ENCODE measurements around the gene MYOZ3. TPM values are rescaled to one million over a fixed set of nuclear protein-coding genes. Genes with fewer than 3 reads are reported as not detected.

The MYOZ3 gene
- total RNA-seq, 1 experiment from 2014 or later: not detected

- DNase-seq (ENCODE audit: low spot score): no peak
These were observed 7.8 kb upstream of the MYOZ3 start for GRCh38 chr5:150653145-150653761.

GRCh38 chr5:150653762-150654556 is 7.1 kb upstream of the MYOZ3 start:
- in situ Hi-C loops (cut with HindIII; ENCODE audit: low sequenced_read_pairs): no loop called here
- DNase-seq (ENCODE audit: low spot score): no peak

More at GRCh38 chr5:150653145-150653761, 7.8 kb upstream of the MYOZ3 start:
- in situ Hi-C loops (cut with HindIII; ENCODE audit: low sequenced_read_pairs): no loop called here

DNA sequence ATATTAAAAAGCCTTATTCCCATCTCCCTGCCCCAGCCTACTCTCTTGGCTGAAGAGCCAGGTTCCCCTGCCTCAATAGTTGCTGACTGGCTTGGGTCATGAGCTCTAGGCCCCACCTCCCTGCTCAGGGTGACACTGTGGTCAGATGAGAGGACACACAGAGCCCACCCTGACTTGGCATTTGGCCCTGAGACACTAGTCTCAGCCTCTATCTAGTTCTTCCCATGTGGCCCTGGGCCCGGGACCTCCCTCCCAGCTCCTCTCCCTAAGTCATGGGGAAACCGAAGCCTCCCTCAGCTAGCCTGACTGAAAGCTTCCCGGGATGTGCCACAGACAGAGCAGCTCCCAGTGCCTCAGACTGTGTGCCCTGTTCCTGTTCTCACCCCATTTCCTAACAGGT is 5.8 kb upstream of the MYOZ3 start:
- DNase-seq (ENCODE audit: low spot score): no peak
- in situ Hi-C loops (cut with HindIII; ENCODE audit: low sequenced_read_pairs): no loop called here

DNA sequence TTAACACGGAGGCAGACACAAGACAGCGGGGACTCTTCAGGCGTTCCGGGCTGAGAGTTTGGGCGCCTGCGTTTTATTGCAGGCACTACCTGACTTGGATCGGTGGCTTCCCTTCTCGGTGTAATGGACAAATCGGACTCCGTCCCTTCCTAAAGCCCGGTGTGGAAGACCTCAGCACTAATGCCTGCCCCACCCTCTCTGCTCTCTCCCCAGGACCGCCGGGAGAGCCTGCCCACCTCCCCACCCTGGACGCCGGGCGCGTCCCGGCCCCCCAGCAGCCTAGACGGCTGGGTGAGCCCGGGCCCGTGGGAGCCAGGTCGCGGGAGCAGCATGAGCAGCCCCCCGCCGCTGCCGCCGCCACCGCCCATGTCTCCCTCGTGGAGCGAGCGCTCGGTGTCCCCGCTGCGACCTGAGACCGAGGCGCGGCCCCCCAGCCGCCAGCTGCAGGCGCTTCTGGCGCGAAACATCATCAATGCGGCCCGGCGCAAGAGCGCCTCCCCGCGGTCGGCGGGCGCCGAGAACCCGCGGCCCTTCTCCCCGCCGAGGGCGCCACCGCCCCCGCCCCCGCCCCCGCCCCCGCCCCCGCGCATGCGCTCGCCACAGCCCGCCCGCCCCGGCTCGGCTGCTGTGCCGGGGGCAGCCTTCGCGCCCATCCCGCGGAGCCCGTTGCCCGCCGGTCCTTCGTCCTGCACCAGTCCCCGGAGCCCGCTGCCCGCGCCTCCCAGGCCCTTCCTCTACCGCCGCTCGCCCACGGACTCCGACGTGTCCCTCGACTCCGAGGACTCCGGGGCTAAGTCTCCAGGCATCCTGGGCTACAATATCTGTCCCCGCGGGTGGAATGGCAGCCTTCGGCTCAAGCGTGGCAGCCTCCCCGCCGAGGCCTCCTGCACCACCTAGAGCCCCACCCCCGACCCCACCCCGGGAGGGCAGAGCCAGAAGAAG is 4.6 kb upstream of the MYOZ3 start:
- in situ Hi-C loops (cut with HindIII; ENCODE audit: low sequenced_read_pairs): no loop called here

GRCh38 chr5:150658121-150658520 is 2.9 kb upstream of the MYOZ3 start:
- no peak for DNase-seq (ENCODE audit: low spot score)
- in situ Hi-C loops (cut with HindIII; ENCODE audit: low sequenced_read_pairs): no loop called here

More for the DNA sequence above, 4.6 kb upstream of the MYOZ3 start:
- peak; percentile 33 for DNase-seq (ENCODE audit: low spot score)

DNA sequence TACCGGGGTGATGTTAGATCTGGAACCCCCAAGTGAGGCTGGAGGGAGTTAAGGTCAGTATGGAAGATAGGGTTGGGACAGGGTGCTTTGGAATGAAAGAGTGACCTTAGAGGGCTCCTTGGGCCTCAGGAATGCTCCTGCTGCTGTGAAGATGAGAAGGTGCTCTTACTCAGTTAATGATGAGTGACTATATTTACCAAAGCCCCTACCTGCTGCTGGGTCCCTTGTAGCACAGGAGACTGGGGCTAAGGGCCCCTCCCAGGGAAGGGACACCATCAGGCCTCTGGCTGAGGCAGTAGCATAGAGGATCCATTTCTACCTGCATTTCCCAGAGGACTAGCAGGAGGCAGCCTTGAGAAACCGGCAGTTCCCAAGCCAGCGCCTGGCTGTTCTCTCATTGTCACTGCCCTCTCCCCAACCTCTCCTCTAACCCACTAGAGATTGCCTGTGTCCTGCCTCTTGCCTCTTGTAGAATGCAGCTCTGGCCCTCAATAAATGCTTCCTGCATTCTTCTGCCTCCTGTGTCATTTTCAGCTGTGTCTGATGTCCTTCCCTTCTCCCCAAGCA is 2.3 kb upstream of the MYOZ3 start:
- in situ Hi-C loops (cut with HindIII; ENCODE audit: low sequenced_read_pairs): no loop called here
- no peak for DNase-seq (ENCODE audit: low spot score)

DNA sequence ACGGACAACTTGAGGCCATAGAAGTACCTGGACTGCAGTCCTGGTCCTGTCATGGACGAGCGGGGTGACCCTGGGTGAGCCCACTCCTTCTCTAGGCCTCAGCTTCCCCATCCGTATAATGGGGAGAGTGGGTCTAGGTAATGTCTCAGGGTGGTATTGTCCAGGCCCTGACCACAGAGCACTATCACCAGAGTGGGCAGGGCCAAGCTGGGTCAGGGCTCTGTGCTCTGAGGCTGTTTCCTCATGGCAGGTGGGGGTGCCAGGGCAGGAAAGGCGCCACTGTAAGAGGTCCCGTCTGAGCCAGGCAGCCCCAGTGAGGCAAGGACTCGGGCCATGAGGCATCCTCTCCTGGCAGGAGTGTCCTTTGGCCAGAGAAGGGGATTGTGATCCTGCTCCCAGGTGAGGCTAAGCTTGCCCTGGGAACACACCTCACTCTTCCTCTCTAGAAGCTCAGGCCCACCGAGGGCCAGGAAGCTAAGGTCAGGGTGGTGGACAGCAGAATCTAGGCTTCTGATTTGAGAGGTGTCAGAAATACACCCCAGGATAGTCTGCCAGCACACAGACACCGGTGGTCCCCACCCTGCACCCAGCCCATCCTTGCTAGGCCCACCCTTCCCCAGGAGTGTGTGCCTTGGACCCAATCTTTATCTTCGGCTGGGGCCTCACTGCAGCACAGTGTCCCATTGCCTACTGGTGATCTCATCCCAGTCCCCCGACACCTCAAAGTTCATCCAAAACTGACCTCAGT is 1.5 kb upstream of the MYOZ3 start:
- no peak for DNase-seq (ENCODE audit: low spot score)
- in situ Hi-C loops (cut with HindIII; ENCODE audit: low sequenced_read_pairs): no loop called here

DNA sequence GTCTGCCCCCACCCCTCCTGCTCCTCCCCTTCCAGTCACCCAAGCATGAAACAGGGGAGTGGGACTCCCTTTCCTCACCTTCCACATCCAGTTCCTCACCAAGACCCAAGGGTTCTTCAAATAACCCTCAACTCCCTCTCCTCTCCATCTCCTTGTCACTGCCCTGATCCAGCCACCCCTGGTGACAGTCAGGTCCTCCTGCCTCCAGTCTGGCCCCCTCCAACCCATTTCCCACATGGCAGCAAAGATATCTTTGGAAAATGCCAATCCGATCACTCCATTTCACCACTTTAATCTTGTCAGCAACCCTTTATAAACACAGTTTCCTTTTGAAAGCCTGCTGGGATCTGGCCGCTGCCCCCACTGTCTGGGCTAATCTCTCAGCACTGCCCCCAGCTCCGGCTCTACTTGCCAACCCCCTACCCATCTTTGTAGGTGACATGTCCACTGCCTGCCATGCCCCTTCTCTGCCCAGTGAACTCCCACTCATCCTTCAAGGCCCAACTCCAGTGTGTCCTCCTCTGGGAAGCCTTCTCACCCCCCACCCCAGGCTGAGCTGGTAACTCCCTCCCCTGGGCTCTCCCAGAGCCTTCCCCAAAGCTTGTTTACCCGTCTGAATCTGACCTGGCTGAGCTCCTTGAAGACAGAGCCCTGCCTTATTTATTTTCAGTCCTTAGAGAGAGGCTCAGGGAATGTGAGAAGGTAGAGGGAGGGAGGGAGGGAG is 781 bp upstream of the MYOZ3 start:
- in situ Hi-C loops (cut with HindIII; ENCODE audit: low sequenced_read_pairs): no loop called here

DNA sequence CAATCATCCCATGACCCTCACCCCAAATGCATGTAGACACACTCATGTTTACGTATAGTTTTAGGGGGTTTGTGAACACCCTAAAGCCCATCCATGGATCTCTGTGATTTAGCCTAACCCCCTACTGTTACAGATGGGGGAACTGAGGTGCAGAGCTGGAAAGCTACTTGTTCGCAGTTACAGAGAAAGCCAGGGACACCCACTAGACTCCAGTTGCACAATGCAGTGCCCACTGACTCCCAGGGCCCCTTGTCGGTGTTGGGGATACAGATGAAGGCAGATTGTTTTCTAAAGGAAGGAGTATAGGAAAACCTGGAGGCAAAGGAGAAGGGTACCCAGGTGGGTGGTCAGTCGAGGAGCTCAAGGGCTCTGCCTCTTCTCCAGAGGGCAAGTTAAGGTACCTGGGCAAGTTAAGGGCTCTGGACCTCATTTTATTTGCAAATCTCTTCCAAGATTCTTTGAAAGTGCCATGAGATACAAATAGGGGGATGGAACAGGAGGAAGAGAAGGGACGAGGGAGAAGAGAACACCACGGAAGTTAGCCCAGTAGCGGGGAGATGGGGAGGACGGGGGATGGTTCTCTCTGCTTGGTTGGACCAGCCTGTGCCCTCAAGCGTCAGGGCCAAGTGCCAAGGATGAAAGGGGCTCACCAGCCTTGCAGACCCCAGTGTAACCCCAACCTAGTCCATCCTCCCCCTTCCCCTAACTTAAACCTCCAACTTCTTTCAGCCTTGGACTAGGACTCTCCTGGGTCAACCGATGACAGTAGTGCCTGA is 958 bp downstream of the MYOZ3 start:
- DNase-seq (ENCODE audit: low spot score): no peak
- in situ Hi-C loops (cut with HindIII; ENCODE audit: low sequenced_read_pairs): no loop called here

More for the DNA sequence above, 781 bp upstream of the MYOZ3 start:
- DNase-seq (ENCODE audit: low spot score): no peak

GRCh38 chr5:150662731-150663516 is 1.9 kb downstream of the MYOZ3 start:
- in situ Hi-C loops (cut with HindIII; ENCODE audit: low sequenced_read_pairs): no loop called here
- no peak for DNase-seq (ENCODE audit: low spot score)

DNA sequence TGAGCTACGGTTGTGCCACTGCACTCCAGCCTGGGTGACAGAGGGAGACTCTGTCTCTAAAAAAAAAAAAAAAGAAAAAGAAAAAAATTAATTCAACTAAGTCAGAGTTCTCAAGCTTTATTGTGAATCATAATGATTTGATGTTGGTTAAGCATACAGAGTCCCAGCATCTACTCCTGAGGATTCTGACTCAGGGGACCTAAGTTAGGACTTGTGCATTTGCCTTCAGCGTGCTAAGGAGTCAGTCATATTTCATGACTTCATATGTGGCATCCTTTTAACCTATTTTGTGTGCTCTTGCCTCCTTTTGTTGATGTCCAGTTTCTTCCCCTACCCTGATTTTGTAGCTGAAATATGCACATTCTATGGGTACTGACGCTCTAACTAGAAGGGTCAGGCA is 2.9 kb downstream of the MYOZ3 start:
- DNase-seq (ENCODE audit: low spot score): no peak
- in situ Hi-C loops (cut with HindIII; ENCODE audit: low sequenced_read_pairs): no loop called here

- in situ Hi-C loops (cut with HindIII; ENCODE audit: low sequenced_read_pairs): no loop called here
- no peak for DNase-seq (ENCODE audit: low spot score)
These were observed 4.0 kb downstream of the MYOZ3 start for GRCh38 chr5:150665044-150665443.

- in situ Hi-C loops (cut with HindIII; ENCODE audit: low sequenced_read_pairs): no loop called here
- no peak for DNase-seq (ENCODE audit: low spot score)
These were observed 9.4 kb downstream of the MYOZ3 start for GRCh38 chr5:150670275-150670947.

DNA sequence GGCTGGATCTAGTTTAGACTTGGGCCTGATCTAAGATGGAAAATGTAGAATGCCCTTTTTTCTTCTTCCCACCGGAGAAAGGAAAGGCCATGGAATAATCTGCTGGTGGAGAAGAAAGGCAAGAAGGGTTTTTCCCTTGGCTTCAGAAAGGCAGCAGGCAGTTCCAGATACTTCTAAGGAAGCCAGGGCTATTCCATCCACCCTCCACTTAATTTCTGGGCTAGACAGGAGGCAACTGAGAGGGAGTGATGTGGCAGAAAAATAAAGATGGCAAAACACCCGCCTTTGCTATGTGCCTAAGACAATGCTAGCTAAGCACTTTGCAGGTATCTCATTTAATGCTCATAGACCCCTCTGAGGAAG is 9.9 kb downstream of the MYOZ3 start:
- in situ Hi-C loops (cut with HindIII; ENCODE audit: low sequenced_read_pairs): no loop called here
- DNase-seq (ENCODE audit: low spot score): no peak

DNA sequence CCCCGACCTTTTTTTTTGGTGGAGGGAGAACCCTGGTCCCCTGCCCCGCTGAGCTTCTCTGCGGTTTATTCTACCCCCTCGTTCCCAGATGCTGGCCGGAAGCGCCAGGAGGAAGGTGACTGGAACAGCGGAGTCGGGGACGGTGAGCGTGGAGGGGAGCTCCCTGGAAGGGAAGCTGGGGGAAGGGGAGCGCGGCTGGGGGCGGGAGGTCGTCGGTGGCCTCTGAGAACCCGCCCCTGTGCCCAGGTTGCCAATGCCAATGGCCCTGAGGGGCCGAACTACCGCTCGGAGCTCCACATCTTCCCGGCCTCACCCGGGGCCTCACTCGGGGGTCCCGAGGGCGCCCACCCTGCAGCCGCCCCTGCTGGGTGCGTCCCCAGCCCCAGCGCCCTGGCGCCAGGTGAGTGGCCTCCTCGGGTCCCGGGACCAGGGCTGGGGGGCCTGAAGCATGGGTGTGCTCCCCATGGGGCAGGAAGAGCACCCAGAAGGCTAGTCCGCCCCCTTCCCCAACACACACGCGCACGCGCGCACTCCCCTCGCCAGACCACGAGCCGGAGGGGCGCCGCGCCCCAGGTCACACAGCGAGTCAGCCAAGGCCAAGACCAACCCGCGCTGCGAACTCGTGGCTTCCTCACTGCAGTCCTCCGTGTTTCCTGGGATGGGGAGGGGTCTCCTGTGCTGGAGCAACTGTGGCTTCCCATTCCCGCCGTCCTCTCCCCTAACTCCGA is 10.6 kb downstream of the MYOZ3 start:
- in situ Hi-C loops (cut with HindIII; ENCODE audit: low sequenced_read_pairs): no loop called here
- DNase-seq (ENCODE audit: low spot score): no peak
